NCI-H2227 (cell line): ENCODE results near the gene C1orf226.

Experiments used
- DNase-seq: peaks from one replicate; lab custom pipeline; 2025; ENCODE audit not compliant: unreplicated experiment; lab: John Stamatoyannopoulos, UW

Gene C1orf226

DNA sequence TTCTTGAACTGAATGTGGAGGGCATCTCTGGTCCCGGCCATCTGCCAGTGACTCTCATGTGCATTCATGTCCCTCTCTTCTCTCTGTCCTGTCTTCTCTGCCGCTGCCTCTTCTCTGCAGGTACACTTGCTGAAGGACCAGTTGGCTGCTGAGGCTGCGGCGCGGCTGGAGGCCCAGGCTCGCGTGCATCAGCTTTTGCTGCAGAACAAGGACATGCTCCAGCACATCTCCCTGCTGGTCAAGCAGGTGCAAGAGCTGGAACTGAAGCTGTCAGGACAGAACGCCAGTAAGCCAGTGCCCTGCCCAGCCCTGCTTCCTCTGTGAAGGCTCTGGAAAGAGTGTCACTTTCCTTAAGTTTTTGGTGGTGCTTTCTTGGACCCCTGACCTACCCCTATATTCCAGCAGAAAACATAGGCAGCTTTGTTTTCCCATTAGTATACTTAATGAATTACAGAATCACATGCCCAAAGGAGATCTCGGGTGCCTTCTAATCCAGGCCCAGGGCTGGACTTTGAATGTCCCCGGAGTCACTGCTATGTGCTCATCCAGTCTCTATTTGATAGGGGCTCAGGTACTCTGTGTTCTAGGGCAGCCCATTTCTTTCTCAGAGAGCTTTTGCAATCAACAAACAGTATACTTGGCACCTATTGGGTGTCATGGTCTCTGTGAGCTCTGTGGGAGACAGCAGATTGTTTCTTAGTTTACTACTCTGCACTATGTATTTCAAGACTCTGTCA lies 16.1 kb upstream of the C1orf226 start:
- no peak for DNase-seq

GRCh38 chr1:162366149-162366548 lies 15.4 kb upstream of the C1orf226 start:
- DNase-seq = no peak

DNA sequence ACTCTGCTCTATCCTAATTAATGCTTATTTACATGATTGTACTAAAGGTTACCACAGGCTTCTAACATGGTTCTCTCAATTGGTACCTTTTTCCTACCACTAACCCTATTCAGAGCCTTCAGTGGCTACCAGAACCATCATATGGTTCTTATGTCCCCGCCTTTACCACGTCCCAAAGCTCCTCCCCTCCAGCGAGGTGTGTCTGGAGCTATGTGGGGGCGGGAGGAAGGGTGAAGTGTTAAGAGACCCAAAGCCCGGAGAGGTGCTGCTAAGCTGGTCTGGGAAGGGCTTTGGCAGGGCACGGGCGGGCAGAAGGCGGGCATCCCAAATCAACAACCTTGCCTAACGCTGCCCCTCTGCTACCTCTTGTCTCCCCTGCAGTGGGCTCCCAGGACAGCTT lies 14.9 kb upstream of the C1orf226 start:
- DNase-seq = no peak

DNA sequence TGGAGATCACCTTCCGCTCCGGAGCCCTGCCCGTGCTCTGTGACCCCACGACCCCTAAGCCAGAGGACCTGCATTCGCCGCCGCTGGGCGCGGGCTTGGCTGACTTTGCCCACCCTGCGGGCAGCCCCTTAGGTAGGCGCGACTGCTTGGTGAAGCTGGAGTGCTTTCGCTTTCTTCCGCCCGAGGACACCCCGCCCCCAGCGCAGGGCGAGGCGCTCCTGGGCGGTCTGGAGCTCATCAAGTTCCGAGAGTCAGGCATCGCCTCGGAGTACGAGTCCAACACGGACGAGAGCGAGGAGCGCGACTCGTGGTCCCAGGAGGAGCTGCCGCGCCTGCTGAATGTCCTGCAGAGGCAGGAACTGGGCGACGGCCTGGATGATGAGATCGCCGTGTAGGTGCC lies 14.5 kb upstream of the C1orf226 start:
- no peak for DNase-seq

DNA sequence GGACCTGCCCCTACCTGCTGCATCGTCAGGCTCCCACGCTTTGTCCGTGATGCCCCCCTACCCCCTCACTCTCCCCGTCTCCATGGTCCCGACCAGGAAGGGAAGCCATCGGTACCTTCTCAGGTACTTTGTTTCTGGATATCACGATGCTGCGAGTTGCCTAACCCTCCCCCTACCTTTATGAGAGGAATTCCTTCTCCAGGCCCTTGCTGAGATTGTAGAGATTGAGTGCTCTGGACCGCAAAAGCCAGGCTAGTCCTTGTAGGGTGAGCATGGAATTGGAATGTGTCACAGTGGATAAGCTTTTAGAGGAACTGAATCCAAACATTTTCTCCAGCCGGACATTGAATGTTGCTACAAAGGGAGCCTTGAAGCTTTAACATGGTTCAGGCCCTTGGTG lies 13.8 kb upstream of the C1orf226 start:
- DNase-seq = no peak

- DNase-seq = no peak
These were observed 13.1 kb upstream of the C1orf226 start for GRCh38 chr1:162368451-162368850.

DNA sequence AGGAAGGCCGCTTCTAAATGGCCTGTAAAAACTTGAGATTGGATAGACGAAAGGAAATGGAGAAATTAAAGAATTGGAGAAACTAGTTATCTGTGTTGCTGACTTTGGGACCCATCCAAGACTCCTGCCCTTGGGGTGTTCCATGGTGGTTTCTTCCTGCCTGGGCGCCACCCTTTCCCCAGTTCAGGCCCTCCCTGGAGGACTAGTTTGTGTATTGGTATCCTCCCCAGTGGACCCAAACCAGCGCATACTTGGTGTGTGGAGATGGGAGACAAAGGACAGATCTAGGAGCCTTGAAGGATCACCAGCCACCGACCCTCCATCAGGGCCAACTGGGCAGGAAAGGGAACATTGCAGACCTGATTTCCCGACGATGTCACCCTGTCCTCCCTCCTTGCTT lies 12.0 kb upstream of the C1orf226 start:
- DNase-seq = no peak

DNA sequence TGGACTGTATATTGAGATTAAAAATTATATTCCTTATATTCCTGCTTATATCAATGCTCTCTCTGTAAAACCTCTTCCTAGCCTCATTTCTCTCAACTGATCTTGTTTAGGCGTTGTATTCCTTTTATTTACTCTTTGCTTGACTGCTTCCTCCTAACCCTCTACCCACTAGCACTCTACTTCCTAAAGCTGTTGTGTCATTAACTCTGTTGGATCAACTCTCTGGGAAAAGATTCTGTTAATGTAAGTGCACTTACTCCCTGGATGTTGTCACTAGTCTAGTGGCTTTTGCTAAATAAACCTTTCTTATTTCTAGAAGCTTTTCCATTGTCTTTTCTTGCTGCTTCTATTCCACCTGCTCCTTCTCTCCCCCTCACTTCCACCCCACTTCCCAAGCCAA lies 11.4 kb upstream of the C1orf226 start:
- DNase-seq = no peak

DNA sequence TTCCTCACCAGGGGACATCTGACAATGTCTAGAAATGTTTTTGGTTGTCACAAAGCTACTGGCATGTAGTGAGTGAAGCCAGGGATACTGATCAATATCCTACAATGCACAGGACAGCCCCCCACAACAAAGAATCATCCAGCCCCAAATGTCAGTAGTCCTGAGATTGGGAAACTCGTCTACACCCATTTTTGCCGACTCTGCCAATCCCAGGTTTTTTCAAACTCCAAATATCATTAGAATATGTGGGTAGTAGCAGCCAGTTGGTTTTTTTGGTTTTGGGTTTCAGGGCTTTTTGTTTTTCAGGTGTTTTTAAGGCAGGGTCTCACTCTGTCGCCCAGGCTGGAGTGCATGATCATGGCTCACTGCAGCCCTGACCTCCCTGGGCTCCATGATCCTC lies 10.8 kb upstream of the C1orf226 start:
- no peak for DNase-seq

GRCh38 chr1:162371611-162372010 lies 9.9 kb upstream of the C1orf226 start:
- no peak for DNase-seq

DNA sequence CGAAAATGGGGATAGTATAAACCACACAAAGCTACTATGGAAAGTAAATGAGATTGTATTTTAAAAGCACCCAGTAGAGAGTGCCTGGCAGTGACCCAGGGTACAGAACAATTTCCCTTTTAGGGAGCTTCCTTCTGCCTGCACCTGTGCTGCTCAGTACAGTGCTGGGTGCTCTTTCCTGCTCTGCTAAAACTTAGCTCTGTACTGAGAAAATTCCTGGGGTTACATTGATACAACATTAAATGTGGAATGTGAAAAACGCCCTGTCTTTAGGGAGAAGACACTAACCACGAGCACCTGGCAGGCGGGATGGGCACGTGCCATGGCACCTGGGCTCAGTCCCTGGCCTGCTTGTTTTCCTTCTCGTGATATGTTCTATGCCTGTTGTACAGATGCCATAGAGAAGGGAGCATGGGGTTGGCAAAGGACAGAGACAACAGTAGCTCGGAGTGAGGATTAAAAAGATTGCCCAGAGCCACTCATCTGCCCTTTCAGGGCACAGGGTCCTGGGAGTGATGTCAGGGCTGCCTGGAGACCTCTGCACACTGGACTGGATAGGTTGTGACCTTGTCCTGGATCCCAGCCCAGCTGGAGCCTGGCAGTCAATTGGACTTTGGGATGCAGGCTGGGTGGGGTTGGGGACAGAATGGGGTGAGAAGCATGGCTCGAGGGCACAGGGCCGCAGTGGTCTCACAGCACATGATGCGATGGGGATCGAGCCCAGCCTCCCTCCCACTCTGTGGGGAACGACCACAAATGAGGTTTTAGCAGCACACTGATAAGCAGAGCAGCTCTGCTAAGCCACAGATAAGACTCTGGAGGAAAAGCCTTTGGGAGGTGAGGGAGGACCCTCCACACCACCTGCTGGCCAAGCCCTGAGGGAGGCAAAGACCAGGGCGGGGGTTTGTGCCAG lies 9.1 kb upstream of the C1orf226 start:
- DNase-seq = no peak

GRCh38 chr1:162373072-162373427 lies 8.5 kb upstream of the C1orf226 start:
- DNase-seq = no peak

DNA sequence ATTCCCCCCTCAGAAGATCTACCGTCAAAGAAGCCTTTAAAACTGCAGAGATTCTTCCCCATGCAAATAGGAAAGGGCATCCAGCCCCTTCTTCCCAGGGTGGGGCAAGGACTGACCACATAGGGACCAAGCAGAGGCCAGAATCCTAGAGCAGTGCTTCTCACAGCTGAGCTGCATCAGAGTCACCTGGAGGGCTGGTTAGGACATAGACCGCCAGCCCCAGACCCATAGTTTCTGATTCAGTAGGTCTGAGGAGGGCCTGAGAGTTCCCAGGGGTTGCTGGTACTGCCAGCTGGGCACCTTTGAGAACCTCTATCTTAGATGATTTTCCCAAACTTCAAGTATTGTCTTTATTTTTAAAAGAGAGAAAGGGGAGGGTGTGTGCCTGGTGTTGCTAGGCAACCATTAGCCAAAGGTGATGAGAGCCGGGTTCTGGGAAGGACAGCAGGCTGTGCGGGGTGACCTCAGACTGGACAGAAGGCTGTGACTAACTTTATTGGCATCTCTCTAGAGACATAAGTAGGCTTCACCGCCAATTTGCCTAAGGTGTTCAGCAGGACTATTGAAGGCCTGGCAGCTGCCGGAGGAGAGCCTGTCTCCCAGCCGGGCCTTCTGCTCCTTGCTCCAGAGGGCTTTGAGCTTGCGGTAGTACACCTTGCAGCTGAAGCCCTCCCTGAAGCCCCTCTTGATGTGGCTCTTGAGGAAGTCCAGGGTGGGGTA lies 7.8 kb upstream of the C1orf226 start:
- DNase-seq = no peak

- DNase-seq = no peak
These were observed 7.1 kb upstream of the C1orf226 start for GRCh38 chr1:162374406-162374805.

DNA sequence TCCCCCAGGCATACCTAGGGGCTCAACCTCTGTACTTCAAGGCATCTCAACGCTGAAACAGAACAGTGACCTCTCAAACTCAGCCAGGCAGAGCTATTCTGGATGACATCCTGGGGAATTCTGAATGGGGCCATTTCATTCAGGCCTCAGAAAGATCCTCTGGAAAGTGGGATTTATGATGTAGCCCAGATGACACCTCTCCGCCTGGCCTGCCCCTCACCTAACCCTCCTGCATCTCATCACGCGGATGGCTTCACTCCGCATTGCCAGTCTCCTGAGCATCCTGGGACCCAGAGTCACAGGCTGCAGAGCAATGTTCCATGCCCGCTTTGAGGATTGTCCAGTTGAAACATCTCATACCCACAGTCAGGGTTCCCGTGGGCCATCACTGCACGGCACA lies 6.1 kb upstream of the C1orf226 start:
- DNase-seq = no peak

- DNase-seq = no peak
These were observed 4.8 kb upstream of the C1orf226 start, which contains the start of gene SPATA46 for GRCh38 chr1:162376691-162377090. Gene SPATA46 (minus strand): TSS chr1:162376854. CDS start chr1:162376790, 64 bp downstream.

- no peak for DNase-seq
These were observed 1.3 kb upstream of the C1orf226 start for GRCh38 chr1:162380061-162380846.

DNA sequence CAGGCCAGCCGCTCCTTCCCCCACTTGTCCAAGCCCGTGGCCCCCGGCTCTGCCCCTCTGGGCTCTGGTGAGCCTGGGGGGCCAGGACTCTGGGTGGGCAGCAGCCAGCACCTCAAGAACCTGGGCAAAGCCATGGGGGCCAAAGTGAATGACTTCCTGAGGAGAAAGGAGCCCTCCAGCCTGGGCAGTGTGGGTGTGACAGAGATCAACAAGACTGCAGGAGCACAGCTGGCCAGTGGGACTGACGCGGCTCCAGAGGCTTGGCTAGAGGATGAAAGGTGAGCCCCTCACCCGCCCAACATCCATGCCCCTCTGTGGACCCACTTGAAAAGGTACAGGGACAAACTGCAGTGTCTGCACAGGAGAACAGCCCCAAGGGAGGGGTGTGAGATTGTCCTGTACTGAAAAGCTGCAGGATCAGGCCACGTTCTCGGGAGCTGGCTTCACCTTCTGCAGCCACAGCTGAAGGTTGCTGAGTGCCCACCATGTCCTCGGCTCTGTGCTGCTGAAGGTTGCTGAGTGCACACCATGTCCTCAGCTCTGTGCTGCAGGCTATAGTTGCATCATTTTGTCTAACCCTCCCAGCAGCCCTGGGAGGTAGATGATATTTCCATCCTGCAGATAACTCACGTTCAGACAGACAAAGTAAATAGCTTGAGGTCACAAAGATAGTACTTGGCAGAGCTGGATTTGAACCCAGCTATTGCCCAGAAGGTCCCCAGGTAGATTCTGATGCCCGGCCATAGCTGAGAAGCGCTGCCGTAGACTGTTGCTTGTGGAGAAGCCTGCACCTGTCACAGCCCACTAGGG lies 618 bp downstream of the C1orf226 start:
- no peak for DNase-seq

- no peak for DNase-seq
These were observed 1.6 kb downstream of the C1orf226 start for GRCh38 chr1:162383091-162383490.

DNA sequence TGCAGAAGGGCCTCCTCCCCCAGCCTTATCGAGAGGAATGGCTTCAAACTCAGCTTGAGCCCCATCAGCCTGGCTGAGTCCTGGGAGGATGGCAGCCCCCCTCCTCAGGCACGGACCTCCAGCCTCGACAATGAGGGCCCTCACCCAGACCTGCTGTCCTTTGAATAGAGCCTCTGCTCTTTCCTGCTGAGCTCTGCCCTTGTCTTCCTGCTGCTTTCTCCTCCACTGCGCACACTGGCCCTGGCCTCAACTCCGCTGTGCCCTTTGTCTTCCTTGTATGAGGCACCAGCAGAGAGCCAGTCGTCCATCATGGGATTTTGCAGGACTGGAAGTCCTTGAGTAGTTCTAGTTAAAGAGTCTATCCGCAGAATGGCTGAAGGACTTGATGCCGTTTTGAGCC lies 2.0 kb downstream of the C1orf226 start:
- no peak for DNase-seq
